Osteoblast (primary cell): ENCODE measurements around the gene CASQ2. TPM values are rescaled to one million over a fixed set of nuclear protein-coding genes. Genes with fewer than 3 reads are reported as not detected.

Experiments
- DNase-seq: peaks from one replicate; pipeline ENCODE4 v3.0.0; 2011; ENCODE audit warnings: low spot score, mixed read lengths; ENCODE audit not compliant: insufficient read length; ENCODE audit errors: missing footprints
- H2AFZ ChIP-seq: 2 replicates; pipeline ENCODE4 v1.6.0; 2011; ENCODE audit warnings: mild to moderate bottlenecking, low read length
- H3K27ac ChIP-seq: 2 replicates; pipeline ENCODE4 v1.5.1; 2011; ENCODE audit warnings: mild to moderate bottlenecking, low read depth, low read length, moderate library complexity
- H3K27me3 ChIP-seq: 2 replicates; pipeline ENCODE4 v1.6.0; 2012; ENCODE audit warnings: mild to moderate bottlenecking, control low read depth, inconsistent platforms, low read length, moderate library complexity; ENCODE audit not compliant: insufficient read depth
- H3K36me3 ChIP-seq: 2 replicates; pipeline ENCODE4 v1.5.1; 2011; ENCODE audit warnings: mild to moderate bottlenecking, low read length, control low read depth, moderate library complexity; ENCODE audit not compliant: insufficient read depth
- H3K4me1 ChIP-seq: 2 replicates; pipeline ENCODE4 v1.5.1; 2011; ENCODE audit warnings: mild to moderate bottlenecking, low read length, control low read depth, moderate library complexity; ENCODE audit not compliant: insufficient read depth
- H3K4me2 ChIP-seq: 2 replicates; pipeline ENCODE4 v1.6.0; 2011; ENCODE audit warnings: mild to moderate bottlenecking, low read length; ENCODE audit not compliant: insufficient read depth
- H3K4me3 ChIP-seq: fragments of 200-600 bp; sonication (generic); 3 replicates; pipeline ENCODE4 v1.5.1; 2012; ENCODE audit warnings: mild to moderate bottlenecking, low read length, inconsistent platforms; ENCODE audit not compliant: insufficient read depth
- H3K79me2 ChIP-seq: 2 replicates; pipeline ENCODE4 v1.6.0; 2012; ENCODE audit warnings: mild to moderate bottlenecking, low read length, control low read depth, inconsistent platforms; ENCODE audit not compliant: insufficient read depth
- H3K9me3 ChIP-seq: 2 replicates; pipeline ENCODE4 v1.5.1; 2011; ENCODE audit warnings: low read depth, low read length, control low read depth
- H4K20me1 ChIP-seq: 2 replicates; pipeline ENCODE4 v1.6.0; 2012; ENCODE audit warnings: mild to moderate bottlenecking, low read length, control low read depth; ENCODE audit not compliant: insufficient read depth
- total RNA-seq: library from RNA; depleted of rRNA; stranded (reverse); fragments of >200 nt; gene quantifications from 2 replicates; pipeline ENCODE4 v1.2.3, GENCODE V29; 2012
- TF ChIP-seq, protein P1 (sequence below): IDR thresholded peaks from 2 replicates; pipeline ENCODE4 v1.5.1; 2011; ENCODE audit warnings: mild to moderate bottlenecking, low read depth, low read length, moderate library complexity; ENCODE audit errors: extremely low read depth

Gene CASQ2
- total RNA-seq, 1 donor: not detected

DNA sequence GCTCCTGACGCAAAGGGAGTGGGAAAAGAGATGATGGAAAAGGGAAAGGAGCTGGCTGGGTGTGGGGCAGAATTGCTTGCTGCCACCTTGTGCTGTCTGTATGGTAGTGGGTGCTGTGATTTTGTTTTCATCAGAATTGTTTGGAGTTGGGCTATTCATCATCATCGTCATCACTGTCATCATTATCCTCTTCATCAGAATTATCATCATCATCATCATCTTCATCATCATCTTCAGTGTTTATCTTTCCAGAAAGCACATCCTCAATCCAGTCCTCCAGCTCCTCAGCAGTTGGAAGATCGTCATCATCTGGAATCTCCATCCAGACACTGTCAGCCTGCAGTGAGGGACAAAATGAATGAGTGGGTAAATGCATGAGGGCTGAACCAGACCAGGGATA is 67.4 kb downstream of the CASQ2 start:
- H3K4me1 ChIP-seq: no peaks in the 10 kb centered on the region
- H3K4me3 ChIP-seq: no peak overlapping the region
- H3K79me2 ChIP-seq: no peaks in the 10 kb centered on the region
- no peaks in the 10 kb centered on the region for H4K20me1 ChIP-seq
- DNase-seq: no peak
- no peak overlapping the region for H3K27ac ChIP-seq
- no peaks in the 10 kb centered on the region for H3K36me3 ChIP-seq
- no peak overlapping the region for H3K4me2 ChIP-seq
- H3K9me3 ChIP-seq: no peaks in the 10 kb centered on the region
- H3K27me3 ChIP-seq: peaks cover 6% of the 10 kb centered on the region
- TF ChIP-seq, protein P1, sequence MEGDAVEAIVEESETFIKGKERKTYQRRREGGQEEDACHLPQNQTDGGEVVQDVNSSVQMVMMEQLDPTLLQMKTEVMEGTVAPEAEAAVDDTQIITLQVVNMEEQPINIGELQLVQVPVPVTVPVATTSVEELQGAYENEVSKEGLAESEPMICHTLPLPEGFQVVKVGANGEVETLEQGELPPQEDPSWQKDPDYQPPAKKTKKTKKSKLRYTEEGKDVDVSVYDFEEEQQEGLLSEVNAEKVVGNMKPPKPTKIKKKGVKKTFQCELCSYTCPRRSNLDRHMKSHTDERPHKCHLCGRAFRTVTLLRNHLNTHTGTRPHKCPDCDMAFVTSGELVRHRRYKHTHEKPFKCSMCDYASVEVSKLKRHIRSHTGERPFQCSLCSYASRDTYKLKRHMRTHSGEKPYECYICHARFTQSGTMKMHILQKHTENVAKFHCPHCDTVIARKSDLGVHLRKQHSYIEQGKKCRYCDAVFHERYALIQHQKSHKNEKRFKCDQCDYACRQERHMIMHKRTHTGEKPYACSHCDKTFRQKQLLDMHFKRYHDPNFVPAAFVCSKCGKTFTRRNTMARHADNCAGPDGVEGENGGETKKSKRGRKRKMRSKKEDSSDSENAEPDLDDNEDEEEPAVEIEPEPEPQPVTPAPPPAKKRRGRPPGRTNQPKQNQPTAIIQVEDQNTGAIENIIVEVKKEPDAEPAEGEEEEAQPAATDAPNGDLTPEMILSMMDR: no peak
- no peak overlapping the region for H2AFZ ChIP-seq

DNA sequence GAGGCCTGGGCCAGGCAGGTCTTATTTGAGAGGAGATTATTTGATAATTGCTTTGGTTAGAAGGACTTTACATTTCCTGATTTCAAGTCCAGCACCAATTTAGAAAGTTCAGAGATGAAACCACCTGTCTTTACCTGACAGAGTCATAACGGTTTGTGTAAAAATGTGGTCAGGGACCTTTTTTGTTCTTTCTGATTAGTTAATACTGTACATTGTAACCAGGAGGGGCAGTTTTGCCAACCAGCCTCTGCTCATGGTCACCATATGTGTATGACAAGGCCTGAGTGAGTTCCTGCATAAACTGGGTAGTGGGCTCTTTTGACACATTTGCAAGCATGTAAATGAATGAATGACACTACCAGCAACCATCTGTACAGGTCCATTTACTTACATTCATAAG is 70.9 kb downstream of the CASQ2 start:
- TF ChIP-seq, protein P1: no peak
- Histone ChIP-seq H3K4me2 (no peak overlapping the region), H3K79me2 (no peaks in the 10 kb centered on the region), H3K27ac (no peak overlapping the region), H3K4me3 (no peak overlapping the region), H3K27me3 (peaks cover 4% of the 10 kb centered on the region), H3K4me1 (no peaks in the 10 kb centered on the region), H2AFZ (no peak overlapping the region), H4K20me1 (no peaks in the 10 kb centered on the region), H3K36me3 (peaks cover 2% of the 10 kb centered on the region), H3K9me3 (no peaks in the 10 kb centered on the region)
- DNase-seq: no peak

GRCh38 chr1:115694805-115695204 is 73.7 kb downstream of the CASQ2 start:
- TF ChIP-seq, protein P1: no peak
- DNase-seq: no peak
- H3K27me3 ChIP-seq: no peaks in the 10 kb centered on the region
- H3K79me2 ChIP-seq: no peaks in the 10 kb centered on the region
- H3K4me3 ChIP-seq: no peak overlapping the region
- no peak overlapping the region for H3K27ac ChIP-seq
- H3K9me3 ChIP-seq: no peaks in the 10 kb centered on the region
- H4K20me1 ChIP-seq: no peaks in the 10 kb centered on the region
- peaks cover 22% of the 10 kb centered on the region for H3K36me3 ChIP-seq
- H2AFZ ChIP-seq: no peak overlapping the region
- no peak overlapping the region for H3K4me2 ChIP-seq
- no peaks in the 10 kb centered on the region for H3K4me1 ChIP-seq

DNA sequence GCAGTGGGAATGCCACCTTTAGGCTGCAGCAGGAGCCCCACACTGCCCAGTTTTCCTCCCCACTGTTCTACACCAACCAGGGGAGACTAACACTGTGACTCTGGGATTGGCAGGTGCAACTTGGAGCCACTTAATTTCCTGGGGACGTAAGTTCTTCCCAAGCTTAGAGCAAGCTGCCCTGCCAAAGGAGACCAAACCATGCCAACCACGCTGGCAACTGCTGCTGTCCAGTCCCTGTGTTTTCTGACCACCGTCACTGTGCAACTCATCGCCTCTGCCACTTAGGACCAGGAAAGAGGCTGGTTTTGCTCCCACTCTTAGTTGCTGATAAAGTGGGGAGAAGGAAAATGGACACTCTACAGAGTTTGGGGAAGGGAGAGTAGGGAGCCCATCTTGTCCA is 76.3 kb downstream of the CASQ2 start:
- Histone ChIP-seq H3K27me3 (no peaks in the 10 kb centered on the region), H3K4me3 (no peak overlapping the region), H2AFZ (no peak overlapping the region), H3K36me3 (peaks cover 22% of the 10 kb centered on the region), H3K27ac (no peak overlapping the region), H4K20me1 (no peaks in the 10 kb centered on the region), H3K4me1 (no peaks in the 10 kb centered on the region), H3K4me2 (no peak overlapping the region), H3K9me3 (no peaks in the 10 kb centered on the region), H3K79me2 (no peaks in the 10 kb centered on the region)
- no peak for DNase-seq
- TF ChIP-seq, protein P1: no peak
